NCI-H526 (cell line): ENCODE results near the gene PITPNM3.

Experiments
- DNase-seq, 2 experiments: peaks; one replicate each; lab custom pipeline; 2025; lab: John Stamatoyannopoulos, UW

PITPNM3 gene

DNA sequence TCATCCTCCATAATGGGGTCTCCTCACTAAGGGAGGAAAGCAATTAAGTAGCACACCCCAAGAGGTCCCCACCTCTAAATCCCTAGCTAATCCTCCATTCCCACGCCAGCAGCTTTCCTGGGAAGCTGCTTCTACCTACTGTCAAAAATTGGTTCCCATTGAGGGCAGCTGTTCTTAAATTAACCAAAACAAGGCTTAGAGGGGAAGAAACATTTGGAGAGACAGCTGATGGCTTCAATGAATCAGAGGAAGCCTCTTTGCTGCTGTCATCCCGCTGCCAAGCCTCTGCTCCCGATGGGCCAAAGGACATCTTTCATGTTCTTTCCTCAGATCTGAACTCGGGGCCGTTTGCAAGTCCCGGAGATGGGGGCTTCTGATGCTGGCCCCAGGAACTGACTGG is 148.1 kb downstream of the PITPNM3 start:
- DNase-seq = no peak

- DNase-seq = no peak
Observed at GRCh38 chr17:6402258-6402657, 154.1 kb downstream of the PITPNM3 start.
